HCT116 (cell line): ENCODE data around the gene RNF25. TPM values are rescaled to one million over a fixed set of nuclear protein-coding genes. Genes with fewer than 3 reads are reported as not detected.

Experiments
- ATAC-seq: fragments of 200-7000 bp; cut with Tn5 transposase; 2 replicates; pipeline ENCODE4 v1.9.1; 2020; ENCODE audit warnings: mild to moderate bottlenecking, moderate library complexity
- BruUV-seq: library from RNA; stranded (reverse); fragments of 400-500 nt; replicated peaks from 2 replicates; lab custom pipeline; 2021; lab: Mats Ljungman, UMichigan
- CTCF ChIA-PET: fragments of 300-600 bp; sonication (Branson Sonifier 250); formaldehyde crosslinking; loops from one replicate; lab custom pipeline; 2021; ENCODE audit warnings: antibody characterized with exemption; lab: Charles Lee
- POLR2A ChIA-PET: fragments of 300-600, 350-600 bp; sonication (Branson Sonifier 250); formaldehyde crosslinking; loops from one replicate; lab custom pipeline; 2021; ENCODE audit warnings: antibody characterized with exemption; lab: Charles Lee
- RAD21 ChIA-PET, 2 experiments: fragments of 300-600 bp; sonication (Branson Sonifier 250); formaldehyde crosslinking; loops; one replicate each; lab custom pipeline; 2023; ENCODE audit warnings: low total read pairs in 2 of 2; ENCODE audit not compliant: uncharacterized antibody in 2 of 2, unreplicated experiment in 2 of 2, low non-redundant PET in 1 of 2; lab: Charles Lee
- DNase-seq: peaks from one replicate; pipeline ENCODE4 v3.0.0-alpha.2; 2010; ENCODE audit warnings: low read depth, low spot score
- H2AFZ ChIP-seq: fragments of 200-600 bp; shearing (Covaris generic), sonication (generic); 2 replicates; pipeline ENCODE4 v1.6.1; 2017; ENCODE audit warnings: low read depth, mixed run types, mixed read lengths, antibody characterized with exemption, low read length; ENCODE audit not compliant: poor library complexity, severe bottlenecking
- H3K27ac ChIP-seq: 2 replicates; pipeline ENCODE4 v1.5.1; 2012; ENCODE audit warnings: low read depth, low read length
- H3K27me3 ChIP-seq: fragments of 200-600 bp; sonication (generic); 2 replicates; pipeline ENCODE4 v1.6.1; 2016; ENCODE audit warnings: mixed run types, low read length, mixed read lengths; ENCODE audit not compliant: insufficient read depth
- H3K36me3 ChIP-seq, 2 experiments: fragments of 200-500 bp in 1 of 2; fragments of 200-600 bp in 1 of 2; sonication (Bioruptor generic) in 1 of 2; sonication (generic) in 1 of 2; 2 replicates each; pipeline versions ENCODE4 v1.5.1 to v1.6.1; 2014 to 2016; ENCODE audit warnings: low read length in 2 of 2, inconsistent platforms in 1 of 2, mixed read lengths in 1 of 2, mixed run types in 1 of 2; ENCODE audit not compliant: insufficient read depth in 2 of 2, control insufficient read depth in 1 of 2
- H3K4me1 ChIP-seq, 2 experiments: fragments of 200-600 bp in 1 of 2; sonication (generic) in 1 of 2; 2 replicates each; pipeline versions ENCODE4 v1.5.1 to v1.6.1; 2012 to 2017; ENCODE audit warnings: low read length in 2 of 2, inconsistent platforms in 1 of 2, mild to moderate bottlenecking in 1 of 2, mixed read lengths in 1 of 2, mixed run types in 1 of 2, moderate library complexity in 1 of 2; ENCODE audit not compliant: insufficient read depth in 2 of 2, control insufficient read depth in 1 of 2
- H3K4me2 ChIP-seq: fragments of 200-600 bp; sonication (generic); 2 replicates; pipeline ENCODE4 v1.6.1; 2017; ENCODE audit warnings: mixed run types, low read length, mixed read lengths
- H3K4me3 ChIP-seq, 2 experiments: fragments of 200-600 bp in 1 of 2; sonication (generic) in 1 of 2; replicated peaks in 1 of 2; 2 replicates each; pipeline ENCODE4 v1.5.1; 2011 to 2016; ENCODE audit warnings: low read length in 2 of 2, control low read depth in 1 of 2, low read depth in 1 of 2, mild to moderate bottlenecking in 1 of 2, mixed read lengths in 1 of 2, mixed run types in 1 of 2
- H3K79me2 ChIP-seq: fragments of 200-600 bp; sonication (generic); 2 replicates; pipeline ENCODE4 v1.6.1; 2017; ENCODE audit warnings: mild to moderate bottlenecking, mixed run types, low read length, moderate library complexity, mixed read lengths; ENCODE audit not compliant: insufficient read depth
- H3K9ac ChIP-seq: fragments of 200-600 bp; sonication (generic); 2 replicates; pipeline ENCODE4 v1.6.1; 2016; ENCODE audit warnings: low read length, mixed read lengths
- H3K9me2 ChIP-seq: fragments of 200-600 bp; sonication (generic), shearing (Covaris generic); 2 replicates; pipeline ENCODE4 v1.6.1; 2017; ENCODE audit warnings: mixed run types, mild to moderate bottlenecking, moderate library complexity; ENCODE audit not compliant: insufficient read depth
- H3K9me3 ChIP-seq, 2 experiments: fragments of 200-500 bp in 1 of 2; fragments of 200-600 bp in 1 of 2; sonication (Bioruptor generic) in 1 of 2; sonication (generic) in 1 of 2; 2 replicates each; pipeline ENCODE4 v1.6.1; 2014 to 2017; ENCODE audit warnings: low read length in 2 of 2, mixed read lengths in 2 of 2, inconsistent platforms in 1 of 2, low read depth in 1 of 2, mild to moderate bottlenecking in 1 of 2, mixed run types in 1 of 2, moderate library complexity in 1 of 2; ENCODE audit not compliant: control insufficient read depth in 1 of 2, insufficient read depth in 1 of 2
- H4K20me1 ChIP-seq: fragments of 200-600 bp; sonication (generic), shearing (Covaris generic); 2 replicates; pipeline ENCODE4 v1.6.1; 2017; ENCODE audit warnings: mixed run types, mild to moderate bottlenecking, moderate library complexity; ENCODE audit not compliant: insufficient read depth
- CBX3 ChIP-seq: IDR thresholded peaks from 2 replicates; pipeline ENCODE4 v1.6.1; 2012; ENCODE audit warnings: low read depth
- EGR1 ChIP-seq: IDR thresholded peaks from 2 replicates; pipeline ENCODE4 v1.6.1; 2012; ENCODE audit warnings: low read depth
- ELF1 ChIP-seq: IDR thresholded peaks from 2 replicates; pipeline ENCODE4 v1.6.1; 2012; ENCODE audit warnings: low read depth, borderline replicate concordance
- JUND ChIP-seq: IDR thresholded peaks from 2 replicates; pipeline ENCODE4 v1.6.1; 2012
- POLR2AphosphoS5 ChIP-seq: IDR thresholded peaks from 2 replicates; pipeline ENCODE4 v1.6.1; 2011; ENCODE audit warnings: mild to moderate bottlenecking, low read depth, low read length, moderate library complexity
- SIN3A ChIP-seq: IDR thresholded peaks from 2 replicates; pipeline ENCODE4 v1.6.1; 2012; ENCODE audit warnings: low read depth
- SP1 ChIP-seq: IDR thresholded peaks from 2 replicates; pipeline ENCODE4 v1.6.1; 2012; ENCODE audit warnings: low read depth
- SRF ChIP-seq: IDR thresholded peaks from 2 replicates; pipeline ENCODE4 v1.6.1; 2012; ENCODE audit warnings: low read depth
- TCF7L2 ChIP-seq: IDR thresholded peaks from 2 replicates; pipeline ENCODE4 v1.7.0; 2011; ENCODE audit warnings: borderline replicate concordance, inconsistent platforms; ENCODE audit not compliant: insufficient read depth, insufficient read length; ENCODE audit errors: extremely low read depth
- YY1 ChIP-seq: IDR thresholded peaks from 2 replicates; pipeline ENCODE4 v1.6.1; 2011; ENCODE audit warnings: low read length, low read depth, moderate library complexity, mild to moderate bottlenecking; ENCODE audit not compliant: insufficient replicate concordance; ENCODE audit errors: extremely low read depth
- ZFX ChIP-seq: fragments of 450-650 bp; IDR thresholded peaks from 2 replicates; pipeline ENCODE4 v1.6.1; 2017
- ZNF274 ChIP-seq: fragments of 200-500 bp; sonication (Bioruptor generic); IDR thresholded peaks from 2 replicates; pipeline ENCODE4 v1.6.1; 2014; ENCODE audit warnings: mild to moderate bottlenecking, low read depth, low read length, inconsistent platforms
- intact Hi-C: fragments of 100-400 bp; cut with micrococcal nuclease; formaldehyde crosslinking; loops from 2 replicates; pipeline ENCODE4 v1.10.0; 2022
- total RNA-seq: library from RNA; stranded (reverse); gene quantifications from one replicate; pipeline ENCODE4 v1.2.1, GENCODE V29; 2021; ENCODE audit not compliant: unreplicated experiment
- TF ChIP-seq, protein P1 (sequence below): IDR thresholded peaks from 2 replicates; pipeline ENCODE4 v1.6.1; 2011; ENCODE audit warnings: mild to moderate bottlenecking, low read length, moderate library complexity; ENCODE audit not compliant: insufficient replicate concordance; ENCODE audit errors: extremely low read depth
- TF ChIP-seq, protein P2 (sequence below): IDR thresholded peaks from 2 replicates; pipeline ENCODE4 v1.6.1; 2012
- TF ChIP-seq, protein P3 (sequence below), 3 experiments: fragments of 200-600 bp in 1 of 3; sonication (generic) in 1 of 3; IDR thresholded peaks in 2 of 3; conservative IDR thresholded peaks in 1 of 3; 2 replicates each; pipeline ENCODE4 v1.5.1; 2012 to 2017; ENCODE audit warnings: low read depth in 2 of 3, low read length in 2 of 3, antibody characterized with exemption in 1 of 3, borderline replicate concordance in 1 of 3, control low read depth in 1 of 3, mild to moderate bottlenecking in 1 of 3, mixed read lengths in 1 of 3, mixed run types in 1 of 3, moderate library complexity in 1 of 3; ENCODE audit not compliant: insufficient read depth in 1 of 3
- TF ChIP-seq, protein P4 (sequence below): IDR thresholded peaks from 2 replicates; pipeline ENCODE4 v1.6.1; 2012

Gene RNF25
- total RNA-seq, 1 experiment from 2014 or later, result 23.4 TPM

DNA sequence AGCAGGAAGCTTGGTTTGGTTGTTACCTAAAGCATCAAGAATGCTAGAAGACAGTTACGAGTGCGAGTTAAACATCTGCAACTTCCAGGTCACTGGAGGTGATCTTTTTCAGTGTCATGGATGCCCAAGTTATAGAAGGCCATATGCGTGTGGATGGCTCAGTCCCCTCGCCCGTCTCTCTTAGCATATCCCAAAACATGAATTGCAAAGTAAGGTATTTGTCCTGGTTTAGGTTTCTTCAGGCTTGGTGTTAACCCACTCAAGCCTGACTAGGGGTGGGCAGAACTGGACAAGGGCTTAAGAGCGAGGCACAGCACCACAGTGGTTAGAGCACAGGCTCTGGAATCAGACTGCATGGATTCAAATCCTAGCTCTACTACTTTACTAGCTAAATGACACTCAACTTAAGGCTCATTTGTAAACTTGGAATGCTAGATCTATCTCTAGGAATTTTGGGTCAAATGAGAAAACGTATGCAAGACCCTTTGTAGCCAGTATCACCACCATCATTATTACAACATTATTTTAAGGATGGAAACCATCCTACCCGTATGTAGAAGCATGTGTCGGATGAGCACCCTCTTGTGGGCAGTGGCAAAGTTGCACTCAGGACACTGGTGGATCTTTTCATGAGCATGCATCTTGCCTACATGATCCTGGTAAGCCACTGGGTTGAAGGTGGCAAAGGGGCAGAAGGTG, 23.6 kb downstream of the RNF25 start (continued):
- TF ChIP-seq ZFX, result no peak
- TF ChIP-seq, protein P1, sequence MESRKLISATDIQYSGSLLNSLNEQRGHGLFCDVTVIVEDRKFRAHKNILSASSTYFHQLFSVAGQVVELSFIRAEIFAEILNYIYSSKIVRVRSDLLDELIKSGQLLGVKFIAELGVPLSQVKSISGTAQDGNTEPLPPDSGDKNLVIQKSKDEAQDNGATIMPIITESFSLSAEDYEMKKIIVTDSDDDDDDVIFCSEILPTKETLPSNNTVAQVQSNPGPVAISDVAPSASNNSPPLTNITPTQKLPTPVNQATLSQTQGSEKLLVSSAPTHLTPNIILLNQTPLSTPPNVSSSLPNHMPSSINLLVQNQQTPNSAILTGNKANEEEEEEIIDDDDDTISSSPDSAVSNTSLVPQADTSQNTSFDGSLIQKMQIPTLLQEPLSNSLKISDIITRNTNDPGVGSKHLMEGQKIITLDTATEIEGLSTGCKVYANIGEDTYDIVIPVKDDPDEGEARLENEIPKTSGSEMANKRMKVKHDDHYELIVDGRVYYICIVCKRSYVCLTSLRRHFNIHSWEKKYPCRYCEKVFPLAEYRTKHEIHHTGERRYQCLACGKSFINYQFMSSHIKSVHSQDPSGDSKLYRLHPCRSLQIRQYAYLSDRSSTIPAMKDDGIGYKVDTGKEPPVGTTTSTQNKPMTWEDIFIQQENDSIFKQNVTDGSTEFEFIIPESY, result no peak
- TF ChIP-seq ELF1, result no peak

DNA sequence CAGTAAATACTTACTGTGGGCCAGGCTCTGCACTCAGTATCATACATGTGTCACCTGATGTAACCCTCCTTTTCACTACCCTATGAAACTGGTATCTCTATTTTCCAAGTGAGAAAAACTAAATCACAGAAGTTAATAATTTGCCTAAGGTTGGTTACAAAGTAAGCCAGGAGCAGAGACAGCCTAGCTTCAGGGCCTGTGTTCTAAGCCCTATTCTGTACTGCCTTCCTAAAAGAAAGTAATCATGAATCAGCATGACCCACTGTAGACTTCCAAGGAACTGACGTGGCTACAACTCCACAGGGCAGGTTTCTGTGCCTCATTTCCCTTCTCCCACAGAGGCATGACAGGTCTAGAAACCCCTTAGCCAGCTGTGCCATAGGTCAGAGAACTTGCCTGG, 26.7 kb downstream of the RNF25 start:
- Histone ChIP-seq H3K27me3 (no peaks in the 10 kb centered on the region), H3K27ac (no peak overlapping the region), H2AFZ (no peak overlapping the region), H3K4me3 (no peak overlapping the region), H4K20me1 (no peaks in the 10 kb centered on the region; the same call in 1 of the 2 replicates), H3K9me3 (no peaks in the 10 kb centered on the region), H3K9me2 (no peaks in the 10 kb centered on the region), H3K4me2 (no peak overlapping the region), H3K4me1 (no peaks in the 10 kb centered on the region), H3K9ac (no peak overlapping the region), H3K36me3 (peaks cover 42 to 60% of the 10 kb centered on the region in 2 experiments), H3K79me2 (peaks cover 21% of the 10 kb centered on the region; the same call in 1 of the 2 replicates)
- POLR2A ChIA-PET, result no interaction called here
- CTCF ChIA-PET, result no interaction called here
- ATAC-seq (no peak), DNase-seq (no peak)
- intact Hi-C loops, result no loop called here
- no TSS peak for BruUV-seq
- RAD21 ChIA-PET, result no interaction called here
- TF ChIP-seq, protein P1, result no peak
- TF ChIP-seq CBX3 (no peak), SP1 (no peak), EGR1 (no peak), TCF7L2 (no peak), ZNF274 (no peak), JUND (no peak), SIN3A (no peak), POLR2AphosphoS5 (no peak), YY1 (no peak), SRF (no peak)
- TF ChIP-seq, protein P2, sequence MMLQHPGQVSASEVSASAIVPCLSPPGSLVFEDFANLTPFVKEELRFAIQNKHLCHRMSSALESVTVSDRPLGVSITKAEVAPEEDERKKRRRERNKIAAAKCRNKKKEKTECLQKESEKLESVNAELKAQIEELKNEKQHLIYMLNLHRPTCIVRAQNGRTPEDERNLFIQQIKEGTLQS, result no peak
- TF ChIP-seq, protein P3, sequence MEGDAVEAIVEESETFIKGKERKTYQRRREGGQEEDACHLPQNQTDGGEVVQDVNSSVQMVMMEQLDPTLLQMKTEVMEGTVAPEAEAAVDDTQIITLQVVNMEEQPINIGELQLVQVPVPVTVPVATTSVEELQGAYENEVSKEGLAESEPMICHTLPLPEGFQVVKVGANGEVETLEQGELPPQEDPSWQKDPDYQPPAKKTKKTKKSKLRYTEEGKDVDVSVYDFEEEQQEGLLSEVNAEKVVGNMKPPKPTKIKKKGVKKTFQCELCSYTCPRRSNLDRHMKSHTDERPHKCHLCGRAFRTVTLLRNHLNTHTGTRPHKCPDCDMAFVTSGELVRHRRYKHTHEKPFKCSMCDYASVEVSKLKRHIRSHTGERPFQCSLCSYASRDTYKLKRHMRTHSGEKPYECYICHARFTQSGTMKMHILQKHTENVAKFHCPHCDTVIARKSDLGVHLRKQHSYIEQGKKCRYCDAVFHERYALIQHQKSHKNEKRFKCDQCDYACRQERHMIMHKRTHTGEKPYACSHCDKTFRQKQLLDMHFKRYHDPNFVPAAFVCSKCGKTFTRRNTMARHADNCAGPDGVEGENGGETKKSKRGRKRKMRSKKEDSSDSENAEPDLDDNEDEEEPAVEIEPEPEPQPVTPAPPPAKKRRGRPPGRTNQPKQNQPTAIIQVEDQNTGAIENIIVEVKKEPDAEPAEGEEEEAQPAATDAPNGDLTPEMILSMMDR (IDR thresholded peaks at IDR 0.05 in 2 of 3, conservative IDR thresholded peaks at IDR 0.05 in 1 of 3; ENCODE audit: borderline replicate concordance in 1 of 3, insufficient read depth in 1 of 3, low read depth in 2 of 3, low read length in 2 of 3), result no peak
- TF ChIP-seq, protein P4, sequence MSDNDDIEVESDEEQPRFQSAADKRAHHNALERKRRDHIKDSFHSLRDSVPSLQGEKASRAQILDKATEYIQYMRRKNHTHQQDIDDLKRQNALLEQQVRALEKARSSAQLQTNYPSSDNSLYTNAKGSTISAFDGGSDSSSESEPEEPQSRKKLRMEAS, result no peak
